Measurements from ENCODE around the gene USP6NL. TPM values are rescaled to one million over a fixed set of nuclear protein-coding genes. Genes with fewer than 3 reads are reported as not detected.

Gene USP6NL
- total RNA-seq, 4 donors from 2014 or later: 10.4 to 14.9 (median 13.2) TPM

GRCh38 chr10:11598712-11599397 is 12.6 kb downstream of the USP6NL start:
- WGBS: 70% methylated on average over 8 of the region's 8 CpGs

GRCh38 chr10:11597470-11597869 is 14.0 kb downstream of the USP6NL start:
- Histone ChIP-seq H3K27ac (replicated peaks in 1 of 4) (no peak overlapping the region), H3K9me3 (no peaks in the 10 kb centered on the region), H3K4me1 (peaks cover 3 to 21% (median 11%) of the 10 kb centered on the region in 4 donors), H3K27me3 (no peaks in the 10 kb centered on the region), H3K4me3 (no peak overlapping the region), H3K36me3 (no peaks in the 10 kb centered on the region)
- 91% methylated on average over 3 of the region's 3 CpGs for WGBS
- no peak for DNase-seq (ENCODE audit: extremely low spot score)
- intact Hi-C loops (cut with DNase I): no loop called here
- TF ChIP-seq POLR2A (IDR thresholded peaks at IDR 0.05; ENCODE audit: low read depth): no peak
- no peak for TF ChIP-seq POLR2AphosphoS5 (IDR thresholded peaks at IDR 0.05)
- TF ChIP-seq EP300 (IDR thresholded peaks at IDR 0.05): no peak
- TF ChIP-seq CTCF (IDR thresholded peaks at IDR 0.05): no peak

More at GRCh38 chr10:11598712-11599397, 12.6 kb downstream of the USP6NL start:
- intact Hi-C loops (cut with DNase I): no loop called here
- Histone ChIP-seq H3K4me1 (peaks cover 3 to 21% (median 11%) of the 10 kb centered on the region in 4 donors), H3K36me3 (no peaks in the 10 kb centered on the region), H3K27ac (replicated peaks in 1 of 4) (no peak overlapping the region), H3K4me3 (no peak overlapping the region), H3K27me3 (no peaks in the 10 kb centered on the region), H3K9me3 (no peaks in the 10 kb centered on the region)
- no peak for TF ChIP-seq POLR2A (IDR thresholded peaks at IDR 0.05; ENCODE audit: low read depth)
- no peak for TF ChIP-seq EP300 (IDR thresholded peaks at IDR 0.05)
- TF ChIP-seq POLR2AphosphoS5 (IDR thresholded peaks at IDR 0.05): no peak
- no peak for TF ChIP-seq CTCF (IDR thresholded peaks at IDR 0.05)
- DNase-seq (ENCODE audit: extremely low spot score): no peak

- H3K36me3 ChIP-seq: no peaks in the 10 kb centered on the region
- no peak overlapping the region for H3K4me3 ChIP-seq
- no peak for DNase-seq (ENCODE audit: extremely low spot score)
- 47% methylated on average over 1 of the region's 1 CpG for WGBS
- no peaks in the 10 kb centered on the region for H3K27me3 ChIP-seq
- intact Hi-C loops (cut with DNase I): no loop called here
- no peaks in the 10 kb centered on the region for H3K9me3 ChIP-seq
- no peak overlapping the region for H3K27ac ChIP-seq (replicated peaks in 1 of 4)
- TF ChIP-seq EP300 (IDR thresholded peaks at IDR 0.05) (no peak), CTCF (IDR thresholded peaks at IDR 0.05) (no peak), POLR2A (IDR thresholded peaks at IDR 0.05; ENCODE audit: low read depth) (no peak)
- H3K4me1 ChIP-seq: peaks cover 3 to 21% (median 11%) of the 10 kb centered on the region in 4 donors
Observed at GRCh38 chr10:11595395-11595692, 16.1 kb downstream of the USP6NL start.

- H3K4me3 ChIP-seq: no peak overlapping the region
- TF ChIP-seq CTCF (IDR thresholded peaks at IDR 0.05): no peak
- TF ChIP-seq EP300 (IDR thresholded peaks at IDR 0.05): no peak
- TF ChIP-seq POLR2A (IDR thresholded peaks at IDR 0.05; ENCODE audit: low read depth): no peak
- no peak for TF ChIP-seq POLR2AphosphoS5 (IDR thresholded peaks at IDR 0.05)
- no peaks in the 10 kb centered on the region for H3K36me3 ChIP-seq
- H3K9me3 ChIP-seq: no peaks in the 10 kb centered on the region
- intact Hi-C loops (cut with DNase I): no loop called here
- no peak for DNase-seq (ENCODE audit: extremely low spot score)
- 88% methylated on average over 6 of the region's 6 CpGs for whole genome bisulfite sequencing
- no peaks in the 10 kb centered on the region for H3K27me3 ChIP-seq
- no peak overlapping the region for H3K27ac ChIP-seq (replicated peaks in 1 of 4)
- H3K4me1 ChIP-seq: peaks cover 3 to 21% (median 11%) of the 10 kb centered on the region in 4 donors
Observed at GRCh38 chr10:11594589-11595394, 16.7 kb downstream of the USP6NL start.

All from esophagus muscularis mucosa (tissue), 4 donors.